ENCODE measurements around the gene RPA1. TPM values are rescaled to one million over a fixed set of nuclear protein-coding genes. Genes with fewer than 3 reads are reported as not detected.
"Not testable (repeated sequence)": the region's sequence is repeated elsewhere in the genome, so short reads cannot be mapped to it uniquely, and the experiment has no call there.

The RPA1 gene
- total RNA-seq, 1 experiment from 2014 or later = 69.1 TPM

- Histone ChIP-seq H3K27ac (ENCODE audit: low read length) (no peak overlapping the region), H3K27me3 (ENCODE audit: low read length) (no peaks in the 10 kb centered on the region), H3K4me2 (ENCODE audit: low read length) (no peak overlapping the region), H3K9ac (ENCODE audit: low read length) (no peak overlapping the region), H4K20me1 (ENCODE audit: low read length) (no peaks in the 10 kb centered on the region), H3K9me3 (ENCODE audit: low read length) (no peaks in the 10 kb centered on the region), H3K9me2 (replicated peaks; ENCODE audit: low read length) (no peaks in the 10 kb centered on the region), H3K79me2 (ENCODE audit: low read length) (no peaks in the 10 kb centered on the region), H3K4me1 (ENCODE audit: insufficient read depth, low read length) (no peaks in the 10 kb centered on the region), H3F3A (ENCODE audit: low read length, unreplicated experiment) (no peaks in the 10 kb centered on the region), H3K36me3 (ENCODE audit: low read depth, low read length) (peaks cover 17% of the 10 kb centered on the region; the same call in 1 of the 2 replicates), H3K4me3 (ENCODE audit: low read length) (no peak overlapping the region), H2AFZ (ENCODE audit: low read length) (no peak overlapping the region)
- ChIA-PET POLR2A (ENCODE audit: unreplicated experiment) (no interaction called here), CTCF (interaction anchor here (0.6 kb wide), 1 partner anchor 22 kb away, joined by 5 read pairs; no protein-coding TSS in a partner anchor)
- DNase-seq (no peak), ATAC-seq (no peak)
- intact Hi-C loops (cut with micrococcal nuclease) = no loop called here
- no TSS peak for BruUV-seq (replicated peaks)
- no peak for TF ChIP-seq EZH2phosphoT487 (IDR thresholded peaks at IDR 0.05; ENCODE audit: borderline replicate concordance, low read length)
- no peak for TF ChIP-seq EZH2 (IDR thresholded peaks at IDR 0.05; ENCODE audit: low read length, unreplicated experiment)
- TF ChIP-seq, protein P1, sequence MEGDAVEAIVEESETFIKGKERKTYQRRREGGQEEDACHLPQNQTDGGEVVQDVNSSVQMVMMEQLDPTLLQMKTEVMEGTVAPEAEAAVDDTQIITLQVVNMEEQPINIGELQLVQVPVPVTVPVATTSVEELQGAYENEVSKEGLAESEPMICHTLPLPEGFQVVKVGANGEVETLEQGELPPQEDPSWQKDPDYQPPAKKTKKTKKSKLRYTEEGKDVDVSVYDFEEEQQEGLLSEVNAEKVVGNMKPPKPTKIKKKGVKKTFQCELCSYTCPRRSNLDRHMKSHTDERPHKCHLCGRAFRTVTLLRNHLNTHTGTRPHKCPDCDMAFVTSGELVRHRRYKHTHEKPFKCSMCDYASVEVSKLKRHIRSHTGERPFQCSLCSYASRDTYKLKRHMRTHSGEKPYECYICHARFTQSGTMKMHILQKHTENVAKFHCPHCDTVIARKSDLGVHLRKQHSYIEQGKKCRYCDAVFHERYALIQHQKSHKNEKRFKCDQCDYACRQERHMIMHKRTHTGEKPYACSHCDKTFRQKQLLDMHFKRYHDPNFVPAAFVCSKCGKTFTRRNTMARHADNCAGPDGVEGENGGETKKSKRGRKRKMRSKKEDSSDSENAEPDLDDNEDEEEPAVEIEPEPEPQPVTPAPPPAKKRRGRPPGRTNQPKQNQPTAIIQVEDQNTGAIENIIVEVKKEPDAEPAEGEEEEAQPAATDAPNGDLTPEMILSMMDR (conservative IDR thresholded peaks at IDR 0.05; ENCODE audit: low read depth, low read length) = no peak
Measured at GRCh38 chr17:1852327-1852726, 22.5 kb downstream of the RPA1 start.

DNA sequence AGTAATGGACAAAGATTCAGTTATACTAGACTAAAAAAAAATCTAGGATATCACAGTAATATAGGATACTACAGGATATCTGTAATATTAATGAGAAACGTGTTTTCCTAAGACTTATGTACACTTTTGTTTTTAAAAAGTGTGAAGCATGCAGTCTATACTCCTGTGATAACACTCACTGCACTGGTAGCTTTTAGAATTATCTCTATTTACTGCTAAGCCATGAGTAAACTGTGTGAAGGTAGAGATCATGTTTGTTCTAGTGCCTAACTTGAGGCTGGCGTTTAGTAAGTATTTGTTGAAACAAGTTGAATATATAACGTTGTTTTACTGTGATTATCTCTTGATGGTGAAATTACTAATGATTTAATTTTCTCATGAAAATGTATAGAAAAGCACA is 23.9 kb downstream of the RPA1 start:
- H3K27ac ChIP-seq (ENCODE audit: low read length) = no peak overlapping the region
- no peak for TF ChIP-seq EZH2 (IDR thresholded peaks at IDR 0.05; ENCODE audit: low read length, unreplicated experiment)
- TF ChIP-seq EZH2phosphoT487 (IDR thresholded peaks at IDR 0.05; ENCODE audit: borderline replicate concordance, low read length) = no peak
- TF ChIP-seq, protein P1 (conservative IDR thresholded peaks at IDR 0.05; ENCODE audit: low read depth, low read length) = no peak
- H3K36me3 ChIP-seq (ENCODE audit: low read depth, low read length) = peaks cover 15% of the 10 kb centered on the region; the same call in 1 of the 2 replicates
- no peaks in the 10 kb centered on the region for H3K9me2 ChIP-seq (replicated peaks; ENCODE audit: low read length)
- ChIA-PET CTCF (no interaction called here), POLR2A (ENCODE audit: unreplicated experiment) (no interaction called here)
- BruUV-seq (replicated peaks) = no TSS peak
- H3K9ac ChIP-seq (ENCODE audit: low read length) = no peak overlapping the region
- H3K4me2 ChIP-seq (ENCODE audit: low read length) = no peak overlapping the region
- DNase-seq = no peak
- no peaks in the 10 kb centered on the region for H3K27me3 ChIP-seq (ENCODE audit: low read length)
- intact Hi-C loops (cut with micrococcal nuclease) = no loop called here
- no peak overlapping the region for H3K4me3 ChIP-seq (ENCODE audit: low read length)
- no peak overlapping the region for H2AFZ ChIP-seq (ENCODE audit: low read length)
- H3F3A ChIP-seq (ENCODE audit: low read length, unreplicated experiment) = no peaks in the 10 kb centered on the region
- H3K4me1 ChIP-seq (ENCODE audit: insufficient read depth, low read length) = no peaks in the 10 kb centered on the region
- ATAC-seq = no peak
- H3K79me2 ChIP-seq (ENCODE audit: low read length) = no peaks in the 10 kb centered on the region
- H4K20me1 ChIP-seq (ENCODE audit: low read length) = no peaks in the 10 kb centered on the region
- no peaks in the 10 kb centered on the region for H3K9me3 ChIP-seq (ENCODE audit: low read length)

DNA sequence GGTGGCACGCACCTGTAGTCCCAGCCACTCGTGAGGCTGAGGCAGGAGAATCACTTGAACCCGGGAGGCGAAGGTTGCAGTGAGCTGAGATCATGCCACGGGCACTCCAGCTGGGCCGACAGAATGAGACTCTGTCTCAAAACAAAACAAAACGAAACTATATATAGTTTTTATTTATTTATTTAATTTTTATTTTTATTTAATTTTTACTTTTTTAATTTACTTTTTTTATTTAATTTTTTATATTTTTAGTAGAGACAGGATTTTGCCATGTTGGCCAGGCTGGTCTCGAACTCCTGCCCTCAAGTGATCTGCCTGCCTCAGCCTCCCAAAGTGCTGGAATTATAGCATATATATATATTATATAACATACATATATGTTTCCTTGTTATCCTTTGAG is 26.7 kb downstream of the RPA1 start:
- H3K9me3 ChIP-seq (ENCODE audit: low read length); H3F3A ChIP-seq (ENCODE audit: low read length, unreplicated experiment); H3K9me2 ChIP-seq (replicated peaks; ENCODE audit: low read length); ATAC-seq; BruUV-seq (replicated peaks); H3K4me1 ChIP-seq (ENCODE audit: insufficient read depth, low read length); DNase-seq; H2AFZ ChIP-seq (ENCODE audit: low read length); H3K4me3 ChIP-seq (ENCODE audit: low read length); H3K79me2 ChIP-seq (ENCODE audit: low read length); CTCF ChIA-PET; H3K27ac ChIP-seq (ENCODE audit: low read length); H4K20me1 ChIP-seq (ENCODE audit: low read length); H3K4me2 ChIP-seq (ENCODE audit: low read length); H3K27me3 ChIP-seq (ENCODE audit: low read length); POLR2A ChIA-PET (ENCODE audit: unreplicated experiment); intact Hi-C loops (cut with micrococcal nuclease); H3K9ac ChIP-seq (ENCODE audit: low read length): not testable (repeated sequence)
- H3K36me3 ChIP-seq (ENCODE audit: low read depth, low read length) = peaks cover 13% of the 10 kb centered on the region; the same call in 1 of the 2 replicates

Measured in PC-3 (cell line).